Epidermal melanocyte (primary cell): ENCODE measurements around the gene ADORA3.

Source experiments
- DNase-seq: peaks from one replicate; pipeline ENCODE4 v3.0.0; 2011; ENCODE audit warnings: low spot score; ENCODE audit not compliant: insufficient read length

ADORA3 gene

GRCh38 chr1:111507411-111508201 is 4.2 kb upstream of the ADORA3 start:
- DNase-seq = no peak

- no peak for DNase-seq
Measured at GRCh38 chr1:111506561-111506960, 3.1 kb upstream of the ADORA3 start.

- no peak for DNase-seq
Measured at GRCh38 chr1:111505641-111506119, 2.2 kb upstream of the ADORA3 start.

GRCh38 chr1:111504097-111504496 is 664 bp upstream of the ADORA3 start:
- no peak for DNase-seq

GRCh38 chr1:111501645-111502044 is 1.8 kb downstream of the ADORA3 start:
- no peak for DNase-seq

GRCh38 chr1:111499026-111499785 is 4.2 kb downstream of the ADORA3 start:
- no peak for DNase-seq

- DNase-seq = no peak
Measured at GRCh38 chr1:111497592-111497991, 5.8 kb downstream of the ADORA3 start.

GRCh38 chr1:111496398-111496797 is 7.0 kb downstream of the ADORA3 start:
- DNase-seq = no peak

- no peak for DNase-seq
Measured at GRCh38 chr1:111491070-111491469, 12.4 kb downstream of the ADORA3 start.

- DNase-seq = no peak
Measured at GRCh38 chr1:111490220-111490619, 13.2 kb downstream of the ADORA3 start.

- no peak for DNase-seq
Measured at GRCh38 chr1:111489604-111490003, 13.8 kb downstream of the ADORA3 start.

GRCh38 chr1:111488669-111489068 is 14.8 kb downstream of the ADORA3 start:
- DNase-seq = no peak

- no peak for DNase-seq
Measured at GRCh38 chr1:111487133-111487532, 16.3 kb downstream of the ADORA3 start.

GRCh38 chr1:111486431-111486830 is 17.0 kb downstream of the ADORA3 start:
- no peak for DNase-seq

GRCh38 chr1:111484391-111485026 is 18.9 kb downstream of the ADORA3 start:
- no peak for DNase-seq

- DNase-seq = no peak
Measured at GRCh38 chr1:111483876-111484275, 19.6 kb downstream of the ADORA3 start.

- DNase-seq = no peak
Measured at GRCh38 chr1:111483166-111483565, 20.3 kb downstream of the ADORA3 start.

- peak; percentile 63 for DNase-seq
Measured at GRCh38 chr1:111481387-111482221, 21.8 kb downstream of the ADORA3 start.

GRCh38 chr1:111480674-111481073 is 22.8 kb downstream of the ADORA3 start:
- no peak for DNase-seq

- no peak for DNase-seq
Measured at GRCh38 chr1:111476761-111477309, 26.6 kb downstream of the ADORA3 start.

- DNase-seq = no peak
Measured at GRCh38 chr1:111476214-111476613, 27.2 kb downstream of the ADORA3 start.
